PC-3 (cell line): ENCODE results near the gene CTNNA2. TPM values are rescaled to one million over a fixed set of nuclear protein-coding genes. Genes with fewer than 3 reads are reported as not detected.

Experiments used
- ATAC-seq: fragments of 200-7000 bp; cut with Tn5 transposase; 2 replicates; pipeline ENCODE4 v1.9.1; 2020; ENCODE audit warnings: mild to moderate bottlenecking, moderate library complexity
- BruUV-seq: library from RNA; stranded (reverse); fragments of 400-500 nt; replicated peaks from 2 replicates; lab custom pipeline; 2021; lab: Mats Ljungman, UMichigan
- CTCF ChIA-PET: fragments of 300-600 bp; sonication (Branson Sonifier 250); formaldehyde crosslinking; loops from one replicate; lab custom pipeline; 2022; ENCODE audit warnings: antibody characterized with exemption; lab: Charles Lee
- POLR2A ChIA-PET: fragments of 300-600 bp; sonication (Branson Sonifier 250); formaldehyde crosslinking; loops from one replicate; lab custom pipeline; 2022; ENCODE audit warnings: antibody characterized with exemption; ENCODE audit not compliant: unreplicated experiment; lab: Charles Lee
- DNase-seq: peaks from one replicate; pipeline ENCODE4 v3.0.0-alpha.2; 2015
- H2AFZ ChIP-seq: fragments of 300-600 bp; sonication (generic); 2 replicates; pipeline ENCODE4 v1.6.0; 2016; ENCODE audit warnings: antibody characterized with exemption, low read length
- H3F3A ChIP-seq: fragments of 300-600 bp; sonication (generic); one replicate; pipeline ENCODE4 v1.6.0; 2017; ENCODE audit warnings: antibody characterized with exemption, low read length, control low read depth, mild to moderate bottlenecking; ENCODE audit not compliant: unreplicated experiment
- H3K27ac ChIP-seq: fragments of 300-600 bp; sonication (generic); 2 replicates; pipeline ENCODE4 v1.5.1; 2016; ENCODE audit warnings: mild to moderate bottlenecking, low read length
- H3K27me3 ChIP-seq: fragments of 300-600 bp; sonication (generic); 2 replicates; pipeline ENCODE4 v1.6.1; 2016; ENCODE audit warnings: low read length, mixed read lengths
- H3K36me3 ChIP-seq: fragments of 300-600 bp; sonication (generic); 2 replicates; pipeline ENCODE4 v1.6.1; 2016; ENCODE audit warnings: low read depth, mixed run types, low read length, mixed read lengths
- H3K4me1 ChIP-seq: fragments of 300-600 bp; sonication (generic); 2 replicates; pipeline ENCODE4 v1.5.1; 2016; ENCODE audit warnings: low read length; ENCODE audit not compliant: insufficient read depth
- H3K4me2 ChIP-seq: fragments of 300-600 bp; sonication (generic); 2 replicates; pipeline ENCODE4 v1.6.0; 2016; ENCODE audit warnings: low read length
- H3K4me3 ChIP-seq: fragments of 300-600 bp; sonication (generic); 2 replicates; pipeline ENCODE4 v1.5.1; 2016; ENCODE audit warnings: mild to moderate bottlenecking, low read length, mixed read lengths
- H3K79me2 ChIP-seq: fragments of 300-600 bp; sonication (generic); 2 replicates; pipeline ENCODE4 v1.6.1; 2017; ENCODE audit warnings: low read length, mixed read lengths
- H3K9ac ChIP-seq: fragments of 300-600 bp; sonication (generic); 2 replicates; pipeline ENCODE4 v1.6.0; 2016; ENCODE audit warnings: mild to moderate bottlenecking, low read length
- H3K9me2 ChIP-seq: fragments of 300-600 bp; sonication (generic); replicated peaks from 2 replicates; pipeline ENCODE4 v1.6.1; 2016; ENCODE audit warnings: mixed run types, low read length, mixed read lengths
- H3K9me3 ChIP-seq: fragments of 300-600 bp; sonication (generic); 2 replicates; pipeline ENCODE4 v1.6.1; 2016; ENCODE audit warnings: low read length, mixed read lengths
- H4K20me1 ChIP-seq: fragments of 300-600 bp; sonication (generic); 2 replicates; pipeline ENCODE4 v1.6.1; 2016; ENCODE audit warnings: low read length, mixed read lengths
- EZH2 ChIP-seq: fragments of 300-600 bp; sonication (generic); IDR thresholded peaks from one replicate; pipeline ENCODE4 v1.6.1; 2017; ENCODE audit warnings: antibody characterized with exemption, mild to moderate bottlenecking, low read length; ENCODE audit not compliant: unreplicated experiment
- EZH2phosphoT487 ChIP-seq: fragments of 300-600 bp; sonication (generic); IDR thresholded peaks from 2 replicates; pipeline ENCODE4 v1.6.1; 2018; ENCODE audit warnings: mild to moderate bottlenecking, antibody characterized with exemption, low read length, borderline replicate concordance
- intact Hi-C: fragments of 100-400 bp; cut with micrococcal nuclease; formaldehyde crosslinking; loops from 2 replicates; pipeline ENCODE4 v1.9.0; 2023
- total RNA-seq: library from RNA; depleted of rRNA; stranded (reverse); fragments of >200 nt; gene quantifications from 2 replicates; pipeline ENCODE4 v1.2.3, GENCODE V29; 2014
- TF ChIP-seq, protein P1 (sequence below): fragments of 300-600 bp; sonication (generic); conservative IDR thresholded peaks from 2 replicates; pipeline ENCODE4 v1.5.1; 2017; ENCODE audit warnings: antibody characterized with exemption, low read depth, mild to moderate bottlenecking, low read length

The CTNNA2 gene
- total RNA-seq, 1 experiment from 2014 or later, result not detected

DNA sequence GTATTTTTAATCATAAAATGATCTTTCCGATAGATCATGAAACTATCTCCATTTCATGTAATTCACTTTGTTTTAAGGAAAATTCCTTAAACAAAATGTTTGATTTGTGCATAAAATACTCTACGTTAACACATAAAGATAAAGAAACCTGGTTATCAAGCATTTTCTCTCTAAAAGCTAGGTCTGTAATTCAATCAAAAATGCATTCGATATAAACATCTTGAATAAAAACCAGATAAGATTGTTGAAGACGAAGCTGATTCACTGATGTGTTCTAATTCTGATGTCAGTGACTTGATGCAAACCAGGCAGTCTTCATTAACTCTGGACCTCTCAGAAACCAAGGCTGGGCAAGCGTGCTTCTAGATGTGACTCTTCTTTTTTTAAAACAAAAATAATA, 245.2 kb downstream of the CTNNA2 start:
- H3F3A ChIP-seq, result no peaks in the 10 kb centered on the region
- no peaks in the 10 kb centered on the region for H3K4me1 ChIP-seq
- DNase-seq (no peak), ATAC-seq (no peak)
- H3K9ac ChIP-seq, result no peak overlapping the region
- H3K27me3 ChIP-seq, result no peaks in the 10 kb centered on the region
- no peaks in the 10 kb centered on the region for H3K9me2 ChIP-seq
- no peak for TF ChIP-seq EZH2
- TF ChIP-seq, protein P1, sequence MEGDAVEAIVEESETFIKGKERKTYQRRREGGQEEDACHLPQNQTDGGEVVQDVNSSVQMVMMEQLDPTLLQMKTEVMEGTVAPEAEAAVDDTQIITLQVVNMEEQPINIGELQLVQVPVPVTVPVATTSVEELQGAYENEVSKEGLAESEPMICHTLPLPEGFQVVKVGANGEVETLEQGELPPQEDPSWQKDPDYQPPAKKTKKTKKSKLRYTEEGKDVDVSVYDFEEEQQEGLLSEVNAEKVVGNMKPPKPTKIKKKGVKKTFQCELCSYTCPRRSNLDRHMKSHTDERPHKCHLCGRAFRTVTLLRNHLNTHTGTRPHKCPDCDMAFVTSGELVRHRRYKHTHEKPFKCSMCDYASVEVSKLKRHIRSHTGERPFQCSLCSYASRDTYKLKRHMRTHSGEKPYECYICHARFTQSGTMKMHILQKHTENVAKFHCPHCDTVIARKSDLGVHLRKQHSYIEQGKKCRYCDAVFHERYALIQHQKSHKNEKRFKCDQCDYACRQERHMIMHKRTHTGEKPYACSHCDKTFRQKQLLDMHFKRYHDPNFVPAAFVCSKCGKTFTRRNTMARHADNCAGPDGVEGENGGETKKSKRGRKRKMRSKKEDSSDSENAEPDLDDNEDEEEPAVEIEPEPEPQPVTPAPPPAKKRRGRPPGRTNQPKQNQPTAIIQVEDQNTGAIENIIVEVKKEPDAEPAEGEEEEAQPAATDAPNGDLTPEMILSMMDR, result no peak
- TF ChIP-seq EZH2phosphoT487, result no peak
- H3K9me3 ChIP-seq, result peaks cover 12% of the 10 kb centered on the region; the same call in 1 of the 2 replicates
- intact Hi-C loops, result no loop called here
- no peak overlapping the region for H2AFZ ChIP-seq
- no peaks in the 10 kb centered on the region for H3K79me2 ChIP-seq
- no TSS peak for BruUV-seq
- POLR2A ChIA-PET, result no interaction called here
- H3K4me3 ChIP-seq, result no peak overlapping the region
- H3K36me3 ChIP-seq, result no peaks in the 10 kb centered on the region
- no peak overlapping the region for H3K4me2 ChIP-seq
- CTCF ChIA-PET, result no interaction called here
- no peaks in the 10 kb centered on the region for H4K20me1 ChIP-seq
- H3K27ac ChIP-seq, result no peak overlapping the region

DNA sequence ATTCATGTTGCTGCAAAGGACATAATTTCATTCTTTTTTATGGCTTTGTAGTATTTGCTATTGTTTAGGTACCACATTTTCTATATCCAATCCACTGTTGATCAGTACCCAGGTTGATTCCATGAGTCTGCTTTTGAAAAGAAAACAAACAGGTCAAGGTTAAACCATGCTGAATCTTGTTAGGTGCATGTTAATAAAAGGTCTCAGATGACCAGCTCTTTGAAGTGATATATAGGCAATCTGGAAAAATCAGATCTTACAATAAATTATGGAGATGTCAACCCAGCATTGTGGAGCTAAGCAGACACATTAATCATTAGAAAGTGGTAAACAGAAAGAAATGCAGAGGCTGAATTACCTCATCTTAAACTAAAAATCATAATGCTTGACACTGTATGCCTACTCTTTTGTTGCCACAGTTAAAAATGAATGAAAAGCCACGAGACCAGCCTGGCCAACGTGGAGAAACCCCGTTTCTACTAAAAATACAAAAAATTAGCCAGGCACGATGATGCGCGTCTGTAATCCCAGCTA, 246.0 kb downstream of the CTNNA2 start:
- no peak for DNase-seq
- Histone ChIP-seq H3F3A (no peaks in the 10 kb centered on the region), H3K27me3 (no peaks in the 10 kb centered on the region), H3K9me2 (no peaks in the 10 kb centered on the region), H3K4me1 (no peaks in the 10 kb centered on the region), H4K20me1 (no peaks in the 10 kb centered on the region), H3K4me2 (no peak overlapping the region), H3K4me3 (no peak overlapping the region), H3K27ac (no peak overlapping the region), H2AFZ (no peak overlapping the region), H3K36me3 (no peaks in the 10 kb centered on the region), H3K79me2 (no peaks in the 10 kb centered on the region), H3K9ac (no peak overlapping the region), H3K9me3 (peaks cover 14% of the 10 kb centered on the region)
- intact Hi-C loops, result no loop called here
- no peak for ATAC-seq
- no peak for TF ChIP-seq EZH2
- TF ChIP-seq EZH2phosphoT487, result no peak
- TF ChIP-seq, protein P1, result no peak
- no TSS peak for BruUV-seq
- ChIA-PET POLR2A (no interaction called here), CTCF (no interaction called here)

DNA sequence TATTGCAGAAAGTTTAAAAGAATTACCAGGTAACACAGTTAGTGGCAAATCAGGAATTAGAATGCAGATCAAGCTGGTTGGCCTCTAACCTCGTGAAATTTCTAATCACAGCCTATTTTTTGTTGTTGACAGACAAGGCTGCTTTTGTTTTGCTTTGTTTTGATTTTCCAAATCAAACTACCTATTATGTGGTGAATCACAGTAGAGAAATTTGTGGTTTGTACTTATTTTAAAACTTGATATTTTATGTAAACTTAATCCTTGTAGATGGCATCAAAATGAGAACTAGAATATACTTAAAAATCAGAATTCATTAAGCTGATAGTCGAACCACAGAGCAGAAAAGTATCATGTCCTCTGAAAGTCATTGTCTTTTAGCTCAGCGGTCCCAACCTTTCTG, 258.1 kb downstream of the CTNNA2 start:
- intact Hi-C loops, result no loop called here
- no TSS peak for BruUV-seq
- Histone ChIP-seq H3K4me2 (no peak overlapping the region), H3K79me2 (no peaks in the 10 kb centered on the region), H3K27me3 (no peaks in the 10 kb centered on the region), H3F3A (no peaks in the 10 kb centered on the region), H2AFZ (no peak overlapping the region), H3K4me1 (no peaks in the 10 kb centered on the region), H3K4me3 (no peak overlapping the region), H3K36me3 (no peaks in the 10 kb centered on the region), H3K27ac (no peak overlapping the region), H4K20me1 (no peaks in the 10 kb centered on the region), H3K9me3 (0 out of 2 replicates have a peak, but pooled peaks cover 4% of the 10 kb centered on the region), H3K9ac (no peak overlapping the region), H3K9me2 (no peaks in the 10 kb centered on the region)
- CTCF ChIA-PET, result no interaction called here
- DNase-seq (no peak), ATAC-seq (no peak)
- POLR2A ChIA-PET, result no interaction called here
- no peak for TF ChIP-seq EZH2
- TF ChIP-seq, protein P1, result no peak
- no peak for TF ChIP-seq EZH2phosphoT487
